Skin epidermis (tissue), 12 donors: Measurements from ENCODE around the gene SYNPO.

Experiments used
- H3K27ac ChIP-seq, 21 experiments: fragments of 200-600 bp; sonication (generic) in 11 of 21; one replicate each; pipeline ENCODE4 v1.5.0; 2020; ENCODE audit warnings: mild to moderate bottlenecking in 3 of 21, inconsistent platforms in 2 of 21, moderate library complexity in 2 of 21
- H3K4me3 ChIP-seq, 7 experiments: fragments of 200-600 bp; sonication (generic) in 2 of 7; one replicate each; pipeline ENCODE4 v1.5.0; 2020; ENCODE audit warnings: inconsistent platforms in 2 of 7, mild to moderate bottlenecking in 2 of 7, moderate library complexity in 1 of 7

The SYNPO gene

DNA sequence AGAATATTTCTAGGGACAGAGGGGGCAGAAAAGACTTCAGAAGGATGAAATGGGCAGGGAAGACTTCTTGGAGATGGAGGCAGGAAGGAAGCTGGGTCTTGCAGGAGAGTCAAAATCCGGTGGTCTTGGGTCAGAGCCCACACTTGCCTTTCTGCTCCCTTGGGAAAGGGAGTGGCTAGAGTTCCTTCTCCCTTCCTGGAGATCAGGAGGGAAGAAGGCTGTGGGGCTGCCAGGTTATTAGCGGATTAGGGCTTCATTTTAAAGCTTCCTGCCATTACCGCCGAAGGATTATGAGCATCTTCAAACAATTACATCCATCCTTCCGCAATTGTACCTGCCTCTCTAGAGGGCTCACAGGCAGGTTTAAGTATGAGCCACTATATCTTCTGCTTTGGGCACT is 19.2 kb upstream of the SYNPO start:
- H3K27ac ChIP-seq: peak overlapping the region in 3 of 21 experiments; percentile 16 to 49 (median 47)
- no peak overlapping the region for H3K4me3 ChIP-seq

GRCh38 chr5:150622157-150622556 is 18.3 kb upstream of the SYNPO start:
- H3K27ac ChIP-seq: peak overlapping the region in 4 of 21 experiments; percentile 8 to 47 (median 30)
- H3K4me3 ChIP-seq: no peak overlapping the region

DNA sequence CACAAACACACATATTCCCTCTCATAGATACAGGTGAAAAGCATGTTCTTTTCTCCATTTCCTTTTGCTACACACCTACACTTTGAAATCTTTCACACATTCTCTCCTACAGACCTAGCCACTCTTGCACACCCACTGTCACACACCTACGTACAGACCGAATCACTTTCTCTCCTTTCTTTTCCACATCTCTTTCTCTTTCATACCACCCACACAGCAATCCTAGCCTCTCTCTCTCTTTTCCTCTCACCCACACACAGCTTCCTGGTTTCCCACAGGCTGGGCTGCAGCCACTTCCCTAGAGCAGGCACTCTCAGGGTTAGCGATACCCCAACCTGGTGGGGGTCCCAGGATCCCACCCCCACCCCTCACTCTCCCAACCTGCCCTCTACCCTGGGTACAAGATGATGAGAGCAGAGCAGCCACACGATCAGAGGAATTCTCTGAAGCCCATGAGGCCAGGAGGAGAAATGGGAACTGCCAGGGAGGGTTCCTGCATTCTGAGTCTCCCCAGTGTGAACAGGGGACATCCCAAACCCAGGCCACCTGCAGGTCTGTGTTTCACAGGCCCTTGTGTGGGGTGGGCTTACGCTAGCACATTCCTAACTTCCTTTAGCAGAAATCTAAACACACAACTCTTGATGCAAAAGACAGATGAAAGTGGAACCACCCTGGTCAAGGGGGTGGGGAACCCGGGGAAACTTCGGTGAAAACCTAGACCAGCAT is 17.1 kb upstream of the SYNPO start:
- peak overlapping the region in 1 of 7 experiments; percentile 58 for H3K4me3 ChIP-seq

GRCh38 chr5:150623878-150624216 is 16.6 kb upstream of the SYNPO start:
- peak overlapping the region in 11 of 21 experiments; percentile 42 to 93 (median 83) for H3K27ac ChIP-seq

More for the DNA sequence above, 17.1 kb upstream of the SYNPO start:
- H3K27ac ChIP-seq: peak overlapping the region in 10 of 21 experiments; percentile 15 to 93 (median 75)

GRCh38 chr5:150624334-150625163 is 15.9 kb upstream of the SYNPO start:
- H3K27ac ChIP-seq: peak overlapping the region; percentile 3 to 93 (median 82)
- peak overlapping the region; percentile 47 to 67 (median 56) for H3K4me3 ChIP-seq

More at GRCh38 chr5:150623878-150624216, 16.6 kb upstream of the SYNPO start:
- H3K4me3 ChIP-seq: peak overlapping the region in 2 of 7 experiments; percentile 56 to 58

DNA sequence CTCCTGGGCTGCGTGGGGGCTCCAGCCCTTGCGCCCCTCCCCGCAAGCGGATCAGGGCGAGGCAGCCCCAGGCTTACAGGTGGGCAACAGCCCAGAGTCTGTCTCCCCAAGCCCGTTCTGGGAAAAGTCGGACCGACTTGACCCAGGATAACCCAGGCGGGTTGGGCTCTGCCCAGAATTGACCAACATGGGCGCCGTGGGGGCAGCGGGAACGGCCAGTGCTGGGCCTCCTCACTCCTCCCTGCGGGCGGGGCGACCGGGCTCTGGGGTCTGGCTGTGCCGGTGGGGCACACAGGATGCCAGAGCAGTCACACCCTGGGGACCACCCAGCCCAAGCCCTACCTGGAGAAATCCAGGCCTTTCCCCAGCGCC is 15.3 kb upstream of the SYNPO start:
- H3K4me3 ChIP-seq: peak overlapping the region; percentile 47 to 67 (median 56)
- peak overlapping the region; percentile 3 to 93 (median 82) for H3K27ac ChIP-seq

- Histone ChIP-seq H3K4me3 (peak overlapping the region; percentile 47 to 67 (median 56)), H3K27ac (peak overlapping the region in 16 of 21 experiments; percentile 29 to 93 (median 84))
Observed at GRCh38 chr5:150625831-150626746, 14.4 kb upstream of the SYNPO start.

DNA sequence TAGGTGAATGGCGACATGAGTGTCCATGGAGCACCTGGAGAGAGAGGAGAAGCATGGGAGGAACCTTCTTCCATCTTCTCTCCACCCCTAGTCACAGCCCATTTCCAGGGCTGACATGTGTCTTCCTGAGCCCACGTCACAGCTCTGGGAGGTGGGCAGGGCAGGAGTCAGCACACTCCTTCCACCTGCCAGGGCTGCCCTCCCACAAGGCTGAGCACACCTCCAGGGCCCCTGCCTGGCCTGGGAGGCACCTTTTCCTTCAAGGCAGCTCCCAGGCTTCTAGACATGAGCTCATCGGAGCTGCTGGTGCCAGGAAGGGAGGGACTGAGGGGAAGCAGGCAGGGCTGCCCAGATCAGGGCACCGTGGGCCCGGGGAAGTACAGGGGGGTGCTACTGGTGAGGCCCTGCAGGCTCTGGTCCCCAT is 13.6 kb upstream of the SYNPO start:
- H3K4me3 ChIP-seq: peak overlapping the region in 2 of 7 experiments; percentile 48 to 58

GRCh38 chr5:150627731-150628545 is 12.5 kb upstream of the SYNPO start:
- no peak overlapping the region for H3K4me3 ChIP-seq
- H3K27ac ChIP-seq: peak overlapping the region in 13 of 21 experiments; percentile 5 to 93 (median 83)

More for the DNA sequence above, 13.6 kb upstream of the SYNPO start:
- peak overlapping the region in 15 of 21 experiments; percentile 1 to 93 (median 84) for H3K27ac ChIP-seq

DNA sequence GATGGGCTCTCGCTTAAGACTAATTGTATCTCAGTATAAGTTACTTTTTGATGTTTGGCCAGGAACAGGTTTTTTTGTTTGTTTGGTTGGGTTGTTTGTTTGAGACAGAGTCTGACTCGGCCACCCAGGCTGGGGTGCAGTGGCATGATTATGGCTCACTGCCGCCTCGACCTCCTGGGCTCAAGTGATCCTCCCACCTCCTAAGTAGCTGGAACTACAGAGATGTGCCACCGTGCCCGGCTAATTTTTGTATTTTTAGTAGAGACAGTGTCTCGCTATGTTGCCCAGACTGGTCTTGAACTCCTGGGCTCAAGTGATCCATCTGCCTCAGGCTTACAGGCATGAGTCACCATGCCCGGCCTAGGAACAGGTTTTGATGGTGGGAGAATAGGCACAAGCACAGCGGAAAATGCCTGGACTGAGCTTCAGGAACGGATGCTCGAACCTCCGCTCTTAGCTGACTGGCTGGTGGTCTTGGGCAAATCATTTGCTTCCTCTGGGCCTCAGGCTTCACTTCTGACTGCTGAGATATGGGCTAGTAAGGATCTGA is 11.4 kb upstream of the SYNPO start:
- H3K27ac ChIP-seq: peak overlapping the region in 4 of 21 experiments; percentile 1 to 93 (median 50)
- no peak overlapping the region for H3K4me3 ChIP-seq

DNA sequence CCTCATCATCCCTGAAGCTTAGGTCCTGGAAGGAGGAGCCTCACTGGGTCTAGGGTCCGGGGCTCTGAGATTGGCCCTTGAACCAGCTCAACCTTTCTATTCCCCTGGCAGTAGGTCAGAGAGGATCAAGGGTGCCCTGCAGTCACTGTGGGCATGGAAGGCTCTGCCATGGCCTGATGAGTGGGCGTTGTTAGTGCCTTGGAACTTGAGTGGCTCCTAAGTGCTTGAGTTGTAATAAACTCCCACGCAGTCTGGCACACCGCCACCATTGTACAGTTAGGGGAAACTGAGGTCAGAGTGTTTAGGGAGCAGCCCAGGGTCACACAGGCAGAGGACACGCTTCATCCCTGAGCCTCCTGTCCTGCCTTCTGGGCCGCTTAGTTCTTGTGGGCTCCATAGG is 10.4 kb upstream of the SYNPO start:
- H3K4me3 ChIP-seq: no peak overlapping the region

DNA sequence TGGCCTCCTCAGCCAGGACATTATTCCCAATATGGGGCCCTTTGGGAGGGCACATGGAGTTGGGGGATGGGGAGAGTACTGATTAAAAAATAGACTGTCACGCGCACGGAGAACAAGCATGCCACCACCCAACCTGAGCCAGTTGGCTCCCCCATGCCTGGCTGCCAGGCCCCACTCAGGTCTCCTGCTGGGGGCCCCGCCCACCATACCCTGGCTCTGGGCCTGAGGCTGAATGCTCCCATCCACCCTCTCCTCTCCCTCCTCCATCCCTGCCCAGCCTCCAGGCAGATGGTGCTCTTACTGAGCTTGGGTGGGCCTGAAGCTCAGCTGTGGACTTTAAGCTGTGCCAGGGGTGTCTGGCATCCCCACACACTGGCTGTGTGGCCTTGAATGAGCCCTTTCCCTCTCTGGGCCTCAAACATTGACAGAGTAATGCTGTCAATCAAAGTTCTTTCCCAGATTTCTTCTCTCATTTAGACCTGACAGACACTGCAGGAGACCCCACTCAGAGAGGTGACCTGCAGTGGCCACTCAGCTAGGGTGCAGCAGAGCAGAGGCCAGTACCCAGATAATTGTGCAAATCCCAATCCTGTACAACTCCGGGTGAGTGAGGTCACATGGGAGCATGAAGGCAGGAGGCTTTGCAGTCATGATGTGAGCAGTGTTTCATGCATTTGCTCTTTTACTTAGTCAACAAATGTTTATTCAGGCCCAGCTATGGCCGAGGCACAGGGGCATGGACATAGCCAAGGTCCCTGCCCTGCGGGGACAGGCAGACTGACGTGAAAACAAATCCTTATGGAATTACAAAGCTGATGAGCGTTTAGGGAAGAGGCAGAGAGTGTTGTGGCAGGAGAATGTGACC is 9.8 kb upstream of the SYNPO start:
- peak overlapping the region in 1 of 21 experiments; percentile 51 for H3K27ac ChIP-seq
- H3K4me3 ChIP-seq: no peak overlapping the region

More for the DNA sequence above, 10.4 kb upstream of the SYNPO start:
- H3K27ac ChIP-seq: peak overlapping the region in 2 of 21 experiments; percentile 1 to 51

GRCh38 chr5:150631326-150631701 is 9.1 kb upstream of the SYNPO start:
- Histone ChIP-seq H3K4me3 (no peak overlapping the region), H3K27ac (no peak overlapping the region)

DNA sequence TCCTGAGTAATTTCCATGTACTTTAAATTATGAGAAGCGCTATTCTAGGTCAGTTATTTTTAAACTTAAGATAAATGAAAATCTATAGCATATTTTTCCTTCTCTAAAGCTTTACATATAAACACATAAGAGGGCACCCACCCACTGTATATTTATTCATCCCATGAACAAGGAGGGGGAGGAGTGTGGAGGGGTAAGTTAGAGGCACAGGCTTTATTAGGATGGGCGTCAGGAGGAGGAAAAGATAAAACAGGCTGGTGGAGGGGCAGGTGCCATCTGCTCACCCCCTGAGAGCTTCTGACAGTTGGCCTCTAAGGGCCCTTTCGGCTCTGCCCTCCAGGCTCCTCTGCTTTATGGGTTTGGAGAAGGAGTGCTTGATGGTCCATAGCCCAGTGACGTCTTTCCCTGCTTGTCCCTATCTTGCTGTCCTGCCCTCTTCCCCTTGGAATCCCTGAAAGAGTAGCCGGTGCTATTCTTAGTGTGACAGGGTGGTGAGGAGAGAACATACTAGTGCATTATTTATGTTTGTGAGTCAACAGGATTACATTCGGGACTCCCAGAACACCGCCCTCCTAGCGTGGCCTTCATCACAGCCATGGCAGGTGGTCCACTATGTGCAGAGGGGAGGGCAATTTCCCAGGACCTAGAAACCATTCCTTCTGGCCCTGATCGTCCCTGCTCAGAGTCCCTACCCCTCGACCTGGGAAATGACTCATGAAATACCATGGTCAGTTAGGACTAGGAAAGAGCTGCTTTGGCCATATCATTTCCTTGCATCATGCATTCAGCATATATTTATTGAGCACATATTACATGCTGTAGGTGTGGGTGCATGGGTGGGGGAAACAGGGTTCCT is 7.9 kb upstream of the SYNPO start:
- no peak overlapping the region for H3K4me3 ChIP-seq
- H3K27ac ChIP-seq: no peak overlapping the region

DNA sequence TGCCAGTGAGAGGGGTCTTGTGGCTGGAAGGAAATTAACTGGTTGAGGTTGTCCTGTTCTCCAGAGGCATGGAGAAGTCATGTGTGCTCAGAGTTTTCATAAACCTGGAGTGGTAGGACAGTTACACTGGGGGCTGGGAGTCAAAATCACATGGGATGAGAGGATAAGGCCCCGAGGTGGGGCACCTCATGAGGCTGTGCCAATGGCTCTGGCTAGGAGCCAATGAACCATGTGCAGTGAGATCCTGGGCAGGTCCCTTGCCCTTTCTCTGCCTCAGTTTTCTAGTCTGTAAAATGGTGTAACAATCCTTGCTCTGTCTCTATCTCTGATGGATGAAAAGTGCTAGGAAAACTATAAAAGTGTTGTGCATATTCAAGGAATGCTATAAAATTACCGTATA is 7.0 kb upstream of the SYNPO start:
- Histone ChIP-seq H3K4me3 (no peak overlapping the region), H3K27ac (no peak overlapping the region)

- Histone ChIP-seq H3K27ac (peak overlapping the region in 5 of 21 experiments; percentile 17 to 78 (median 42)), H3K4me3 (no peak overlapping the region)
Observed at GRCh38 chr5:150636391-150637244, 3.8 kb upstream of the SYNPO start.
